ENCODE results near the gene ROR2. TPM values are rescaled to one million over a fixed set of nuclear protein-coding genes. Genes with fewer than 3 reads are reported as not detected.
"Not testable (repeated sequence)": the region's sequence is repeated elsewhere in the genome, so short reads cannot be mapped to it uniquely, and the experiment has no call there.

Gene ROR2
- total RNA-seq, 1 donor from 2014 or later: 3.8 TPM

DNA sequence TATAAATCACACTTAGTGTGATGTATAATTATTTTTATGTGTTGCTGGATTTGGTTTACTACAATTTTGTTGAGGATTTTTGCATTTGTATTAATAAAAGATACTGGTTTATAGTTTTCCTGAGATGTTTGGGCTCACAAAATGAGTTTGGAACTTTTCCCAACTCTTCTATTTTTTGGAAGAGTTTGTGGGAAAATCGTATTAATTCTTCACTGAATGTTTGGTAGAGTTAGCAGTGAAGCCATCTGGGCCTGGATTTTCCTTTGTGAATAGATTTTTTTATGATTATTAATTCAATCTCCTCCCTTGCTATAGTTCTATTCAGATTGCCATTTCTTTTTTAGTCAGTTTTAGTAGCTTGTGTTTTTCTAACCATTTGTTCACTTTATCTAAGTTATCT, 324.7 kb downstream of the ROR2 start:
- no peak for ATAC-seq
- no peak for DNase-seq

DNA sequence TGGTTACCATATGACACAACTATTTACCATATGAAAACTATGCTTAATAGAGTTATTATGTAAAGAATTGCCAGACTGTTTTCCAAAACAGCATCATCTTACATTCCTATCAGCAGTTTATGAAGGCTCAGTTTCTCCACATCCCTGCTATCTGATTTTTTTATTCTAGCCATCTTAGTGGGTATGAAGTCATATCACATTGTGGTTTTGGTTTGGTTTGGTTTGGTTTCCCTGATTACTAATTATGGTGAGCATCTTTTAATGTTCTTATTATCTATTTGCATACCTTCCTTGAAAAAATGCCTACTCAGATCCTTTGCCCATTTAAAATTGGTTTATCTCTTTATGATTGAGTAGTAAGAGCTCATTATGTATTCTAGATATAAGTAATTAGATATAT, 327.0 kb downstream of the ROR2 start:
- Histone ChIP-seq H3K4me3 (no peak overlapping the region), H3K4me1 (no peaks in the 10 kb centered on the region), H3K27ac (no peak overlapping the region), H3K36me3 (no peaks in the 10 kb centered on the region), H3K9me3 (no peaks in the 10 kb centered on the region), H3K27me3 (ENCODE audit: low read depth) (no peaks in the 10 kb centered on the region)
- intact Hi-C loops (cut with DNase I): no loop called here
- ATAC-seq (no peak), DNase-seq (no peak)
- TF ChIP-seq CTCF (IDR thresholded peaks at IDR 0.05): no peak

More for the DNA sequence above, 324.7 kb downstream of the ROR2 start:
- no peak for TF ChIP-seq CTCF (IDR thresholded peaks at IDR 0.05)
- intact Hi-C loops (cut with DNase I): no loop called here
- no peak overlapping the region for H3K27ac ChIP-seq
- H3K36me3 ChIP-seq: no peaks in the 10 kb centered on the region
- no peak overlapping the region for H3K4me3 ChIP-seq
- H3K27me3 ChIP-seq (ENCODE audit: low read depth): no peaks in the 10 kb centered on the region
- H3K4me1 ChIP-seq: no peaks in the 10 kb centered on the region
- H3K9me3 ChIP-seq: no peaks in the 10 kb centered on the region

DNA sequence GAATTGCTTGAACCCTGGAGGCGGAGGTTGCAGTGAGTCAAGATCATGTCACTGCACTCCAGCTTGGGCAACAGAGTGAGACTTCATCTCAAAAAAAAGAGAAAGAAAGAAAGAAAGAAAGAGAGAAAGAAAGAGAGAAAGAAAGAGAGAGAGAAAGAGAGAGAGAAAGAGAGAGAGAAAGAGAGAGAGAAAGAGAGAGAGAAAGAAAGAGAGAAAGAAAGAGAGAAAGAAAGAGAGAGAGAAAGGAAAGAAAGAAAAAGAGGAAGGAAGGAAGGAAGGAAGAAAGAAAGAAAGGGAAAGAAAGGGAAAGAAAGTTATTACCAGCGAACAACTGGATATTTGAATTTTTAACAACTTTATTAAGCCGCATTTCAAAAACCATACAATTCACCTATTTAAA, 327.9 kb downstream of the ROR2 start:
- H3K4me3 ChIP-seq; H3K36me3 ChIP-seq; H3K27ac ChIP-seq; H3K9me3 ChIP-seq; ATAC-seq; H3K4me1 ChIP-seq; intact Hi-C loops (cut with DNase I); H3K27me3 ChIP-seq (ENCODE audit: low read depth); DNase-seq: not testable (repeated sequence)

- H3K27ac ChIP-seq; H3K27me3 ChIP-seq (ENCODE audit: low read depth); H3K4me3 ChIP-seq; intact Hi-C loops (cut with DNase I); H3K4me1 ChIP-seq; H3K36me3 ChIP-seq; H3K9me3 ChIP-seq; ATAC-seq; DNase-seq: not testable (repeated sequence)
Measured at GRCh38 chr9:91614044-91614443, 336.0 kb downstream of the ROR2 start.

DNA sequence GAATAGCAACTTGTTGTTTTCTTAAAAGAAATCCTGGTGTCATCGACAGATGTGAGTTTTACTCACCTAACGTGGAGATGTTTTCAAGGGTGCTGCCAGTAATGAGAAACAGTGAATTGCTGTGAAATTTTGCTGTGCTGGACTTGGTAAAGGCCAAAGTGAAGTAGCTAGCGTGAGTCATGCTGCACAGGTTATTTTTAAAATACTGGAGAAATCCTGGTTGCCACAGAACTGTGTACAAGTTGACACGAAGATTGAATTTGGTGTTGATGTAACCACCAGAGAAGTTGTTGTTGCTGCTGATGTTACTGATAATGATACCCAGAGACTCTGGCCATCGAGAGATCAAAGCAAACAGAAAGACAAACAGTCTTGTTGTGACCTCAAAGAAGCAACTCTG, 338.4 kb downstream of the ROR2 start:
- Histone ChIP-seq H3K27ac (no peak overlapping the region), H3K27me3 (ENCODE audit: low read depth) (no peaks in the 10 kb centered on the region), H3K4me3 (no peak overlapping the region), H3K9me3 (no peaks in the 10 kb centered on the region), H3K4me1 (no peaks in the 10 kb centered on the region), H3K36me3 (no peaks in the 10 kb centered on the region)
- DNase-seq: no peak
- intact Hi-C loops (cut with DNase I): no loop called here
- TF ChIP-seq CTCF (IDR thresholded peaks at IDR 0.05): no peak
- no peak for ATAC-seq

- H3K4me3 ChIP-seq: no peak overlapping the region
- H3K27me3 ChIP-seq (ENCODE audit: low read depth): no peaks in the 10 kb centered on the region
- no peaks in the 10 kb centered on the region for H3K9me3 ChIP-seq
- ATAC-seq (no peak), DNase-seq (no peak)
- no peaks in the 10 kb centered on the region for H3K4me1 ChIP-seq
- no peaks in the 10 kb centered on the region for H3K36me3 ChIP-seq
- H3K27ac ChIP-seq: no peak overlapping the region
- TF ChIP-seq CTCF (IDR thresholded peaks at IDR 0.05): no peak
- intact Hi-C loops (cut with DNase I): no loop called here
Measured at GRCh38 chr9:91606255-91606995, 343.6 kb downstream of the ROR2 start.

Measured in lower lobe of right lung (tissue), 2 donors.